Stimulated activated CD4-positive, alpha-beta T cell treated with anti-CD3 and anti-CD28 coated beads, Interleukin-1b, Interleukin-23, amount 100 ng/mL, for 1 hour (primary cell): ENCODE measurements around the gene RRBP1.

Experiments used
- DNase-seq, 2 donors: peaks; one replicate each; pipeline ENCODE4 v3.0.0-alpha.2; 2020; ENCODE audit warnings: low read depth in 2 of 2

RRBP1 gene

GRCh38 chr20:17683218-17684076, 1.4 kb upstream of the RRBP1 start:
- no peak for DNase-seq

- no peak for DNase-seq
Measured at GRCh38 chr20:17682889-17683198, 802 bp upstream of the RRBP1 start.

- DNase-seq: no peak
Measured at GRCh38 chr20:17681726-17682102, 328 bp downstream of the RRBP1 start.

DNA sequence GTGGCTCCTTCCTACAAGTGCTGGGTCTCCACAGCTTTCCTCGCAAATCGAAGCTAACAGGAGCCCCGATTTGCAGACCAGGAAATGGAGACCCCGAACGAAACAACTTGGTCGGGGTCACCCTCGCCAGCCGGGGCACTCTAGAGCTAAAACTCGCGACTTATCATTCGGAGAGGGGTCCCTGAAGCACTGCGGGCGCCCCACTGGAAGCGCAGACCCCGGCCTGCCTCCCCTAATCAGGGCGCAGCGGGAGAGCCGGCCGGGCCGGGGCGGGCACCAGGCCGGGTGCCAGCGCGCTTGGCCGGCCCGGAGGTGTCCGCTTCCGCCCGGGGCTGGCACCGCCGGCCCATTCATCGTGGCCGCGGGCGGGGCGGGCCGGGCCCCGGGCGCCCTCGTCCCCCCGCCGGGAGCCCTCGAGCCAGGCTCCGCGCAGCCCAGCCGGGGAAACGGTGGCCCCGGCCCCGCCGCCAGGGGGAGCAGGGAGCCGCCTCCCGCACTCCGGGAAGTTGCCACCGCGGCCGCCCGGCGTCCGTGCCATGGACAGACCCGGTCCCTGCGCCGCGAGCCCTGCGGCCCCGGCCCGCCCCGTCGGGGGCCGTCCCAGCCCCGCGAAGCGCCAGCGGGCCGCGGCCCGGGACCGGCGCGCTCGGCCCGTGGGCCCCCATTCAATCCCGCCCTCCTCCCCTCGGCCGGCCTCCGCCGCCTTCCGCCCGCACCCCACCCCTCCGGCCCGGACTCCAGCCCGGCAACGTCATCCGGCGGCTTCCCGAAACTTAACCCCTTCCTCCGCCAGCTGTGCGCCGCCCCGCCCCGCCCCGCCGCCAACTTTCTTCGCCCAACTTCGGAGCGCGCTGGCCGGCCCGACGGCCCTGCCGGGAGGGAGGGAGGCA, 961 bp downstream of the RRBP1 start:
- peak; percentile 34 to 77 for DNase-seq

GRCh38 chr20:17679941-17680835, 1.9 kb downstream of the RRBP1 start:
- no peak for DNase-seq

- no peak for DNase-seq
Measured at GRCh38 chr20:17678886-17679285, 3.2 kb downstream of the RRBP1 start.

DNA sequence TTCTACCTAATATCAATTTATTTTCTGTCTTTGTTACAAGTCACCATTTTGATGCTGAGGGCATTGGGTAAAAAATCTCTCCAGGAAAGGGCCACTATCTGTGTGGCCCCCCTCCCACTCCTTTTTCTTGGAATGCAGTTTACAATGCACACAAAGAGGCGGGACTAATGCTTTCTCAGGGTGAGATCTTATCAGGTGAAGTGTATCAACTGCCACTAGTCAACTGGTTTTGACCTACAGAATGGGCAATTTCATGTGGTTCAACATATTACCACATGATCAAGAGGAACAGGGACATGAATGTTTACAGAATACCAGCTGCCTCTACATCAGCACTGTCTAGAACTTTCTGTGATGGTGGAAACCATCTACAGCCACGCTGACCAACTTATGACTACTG, 3.7 kb downstream of the RRBP1 start:
- DNase-seq: no peak

DNA sequence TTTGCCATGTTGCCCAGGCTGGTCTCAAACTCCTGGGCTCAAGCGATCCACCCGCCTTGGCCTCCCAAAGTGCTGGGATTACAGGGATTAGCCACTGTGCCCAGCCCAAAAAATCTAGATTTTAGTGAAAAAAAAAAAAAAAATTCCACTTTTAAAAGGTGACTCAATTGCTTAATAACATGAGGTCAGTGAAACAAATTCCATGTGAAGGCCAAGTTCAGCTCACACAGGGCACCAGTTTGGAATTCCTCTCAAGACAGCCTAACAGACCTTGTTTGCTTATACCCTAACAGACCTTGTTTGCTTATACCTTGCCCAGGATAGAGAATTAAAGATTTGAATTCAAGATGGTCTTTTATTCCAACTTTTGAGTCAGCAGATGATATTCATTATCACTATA, 5.1 kb downstream of the RRBP1 start:
- DNase-seq: no peak

DNA sequence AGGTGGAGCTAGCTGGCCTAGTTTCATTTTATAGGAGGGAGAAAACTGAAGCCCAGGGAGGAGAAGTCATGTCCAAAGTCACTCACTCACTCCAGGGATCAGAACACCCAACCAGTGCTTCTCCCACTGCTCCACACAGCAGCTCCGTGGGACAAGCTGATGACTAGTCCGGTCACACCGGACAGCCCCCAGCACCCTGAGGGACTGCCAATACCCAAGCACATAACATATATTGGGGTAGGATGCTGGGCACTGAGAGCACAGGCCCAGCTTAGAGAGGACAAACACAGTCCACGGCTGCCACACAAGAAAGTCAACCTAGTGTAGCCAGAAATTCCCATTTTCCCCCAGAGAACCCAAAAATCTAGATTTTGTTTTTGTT, 5.7 kb downstream of the RRBP1 start:
- DNase-seq: no peak

DNA sequence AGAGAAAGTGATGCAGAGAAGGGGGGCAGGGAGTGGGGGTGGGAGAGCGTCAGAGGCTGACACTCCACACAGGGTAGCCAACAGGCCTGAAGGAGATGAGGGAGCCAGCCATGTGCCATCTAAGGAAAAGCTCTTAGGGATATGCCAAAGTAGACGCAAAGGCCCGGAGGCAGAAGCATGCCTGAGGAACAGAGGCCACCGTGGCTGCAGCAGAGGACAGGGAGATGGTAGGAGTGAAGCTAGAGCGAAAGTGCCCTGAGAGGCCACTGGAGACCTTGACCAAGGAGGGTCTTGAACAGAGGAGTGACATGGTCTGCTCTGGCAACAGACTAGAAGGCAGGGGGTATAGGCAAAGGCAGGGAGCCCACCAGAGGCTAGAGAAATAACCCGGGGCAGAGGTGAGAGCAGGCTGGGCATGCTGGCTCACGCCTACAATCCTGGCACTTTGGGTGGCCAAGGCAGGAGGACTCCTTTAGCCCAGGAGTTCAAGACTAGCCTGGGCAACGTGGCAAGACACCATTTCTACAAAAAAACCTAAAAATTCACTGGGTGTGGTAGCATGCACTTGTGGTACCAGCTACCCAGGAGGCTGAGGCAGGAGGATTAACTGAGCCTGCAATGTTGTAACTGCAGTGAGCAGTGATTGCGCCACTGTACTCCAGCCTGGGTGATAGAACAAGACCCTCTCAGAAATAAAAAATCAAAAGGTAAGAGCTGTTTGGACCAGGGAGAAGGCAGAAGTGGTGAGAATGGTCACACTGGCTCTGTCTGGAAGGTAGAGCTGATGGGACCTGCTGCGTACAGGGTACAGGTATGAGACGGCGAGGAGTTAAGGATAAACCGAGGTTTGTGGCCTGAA, 6.3 kb downstream of the RRBP1 start:
- no peak for DNase-seq

- DNase-seq: no peak
Measured at GRCh38 chr20:17674722-17675518, 7.1 kb downstream of the RRBP1 start.

- DNase-seq: no peak
Measured at GRCh38 chr20:17673084-17673483, 9.0 kb downstream of the RRBP1 start.

DNA sequence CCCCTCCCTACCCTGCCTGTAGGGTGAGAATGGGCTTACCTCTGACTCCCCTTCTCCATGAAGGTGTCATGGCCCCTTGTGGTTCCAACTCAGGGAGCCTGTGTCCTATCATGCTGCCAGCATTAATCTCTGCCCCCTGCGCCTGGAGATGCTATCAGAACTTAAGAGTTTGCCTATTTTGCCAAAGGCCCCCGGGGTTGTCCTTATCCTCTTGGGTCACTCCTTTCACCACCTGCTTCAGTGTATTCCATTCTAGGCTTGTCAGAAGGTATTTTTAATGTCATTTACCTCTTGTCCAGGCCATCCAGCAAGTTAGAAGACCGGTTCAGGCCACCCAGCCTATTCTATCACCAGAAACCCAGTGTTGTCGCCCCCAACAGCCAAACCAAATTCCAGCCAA, 10.5 kb downstream of the RRBP1 start:
- no peak for DNase-seq

DNA sequence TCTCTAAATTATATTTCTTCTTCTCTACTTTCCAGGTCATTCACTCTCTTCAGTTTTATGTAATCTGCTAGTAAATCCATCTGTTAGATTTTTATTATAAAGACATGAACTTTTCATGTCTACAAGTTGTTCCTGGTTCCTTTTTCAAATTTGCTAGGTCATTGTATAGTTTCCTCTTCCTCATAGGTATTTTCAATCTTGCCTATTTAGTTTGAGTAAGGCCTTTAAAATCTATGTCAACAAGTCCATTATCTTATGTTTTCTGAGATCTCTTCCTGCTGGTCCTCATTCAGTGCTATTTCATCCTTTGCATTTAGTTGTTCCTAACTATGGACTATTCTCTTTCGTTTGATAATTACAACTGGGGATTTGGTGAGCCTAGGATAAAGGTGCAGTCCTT, 11.0 kb downstream of the RRBP1 start:
- DNase-seq: no peak

DNA sequence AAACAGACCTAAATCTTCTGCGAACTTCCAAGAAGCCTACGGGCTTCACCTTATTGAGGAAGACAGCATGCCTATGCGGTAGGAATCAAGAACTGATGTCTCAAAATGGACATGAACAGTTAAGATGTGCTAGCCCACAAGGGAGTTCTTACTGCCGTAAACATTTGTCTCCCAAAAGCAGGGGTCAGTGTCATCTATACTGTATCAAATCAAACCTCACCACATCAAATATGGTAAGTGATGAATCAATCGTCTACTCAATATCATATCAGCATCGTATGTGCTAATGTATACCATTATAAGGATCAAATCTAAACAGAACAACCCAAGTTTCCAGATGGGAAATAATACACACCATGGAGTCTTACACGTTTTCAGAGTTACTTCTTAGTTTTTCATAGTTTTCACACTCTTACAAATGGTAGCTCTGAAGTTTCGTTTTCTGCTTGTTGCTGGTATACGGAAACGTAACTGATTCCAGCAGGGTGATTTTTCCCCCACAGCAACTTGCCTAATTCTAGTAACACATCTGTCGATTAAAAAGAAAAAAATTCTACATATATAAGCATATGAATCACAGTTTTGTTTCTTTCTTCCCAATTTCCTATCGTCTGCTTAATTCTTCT, 12.6 kb downstream of the RRBP1 start:
- no peak for DNase-seq

DNA sequence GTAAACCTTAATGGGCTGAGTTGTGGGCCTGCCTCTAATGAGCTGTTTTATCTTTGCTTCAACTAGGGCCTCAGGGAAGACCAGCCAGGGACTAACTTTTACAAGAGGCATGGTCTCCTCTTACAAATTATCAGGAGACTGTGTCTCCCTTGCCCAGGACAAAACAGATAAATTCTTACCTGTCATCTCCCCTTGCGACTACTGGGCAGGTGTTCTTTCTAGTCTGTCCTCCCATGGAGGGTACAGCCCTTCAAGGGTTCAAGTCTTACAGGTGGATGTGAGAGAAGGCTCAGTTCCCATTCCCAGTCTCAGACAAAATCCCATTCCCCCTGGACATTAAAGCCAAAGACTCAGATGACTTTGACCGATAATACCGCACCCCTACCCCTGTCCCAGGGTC, 13.6 kb downstream of the RRBP1 start:
- DNase-seq: no peak

DNA sequence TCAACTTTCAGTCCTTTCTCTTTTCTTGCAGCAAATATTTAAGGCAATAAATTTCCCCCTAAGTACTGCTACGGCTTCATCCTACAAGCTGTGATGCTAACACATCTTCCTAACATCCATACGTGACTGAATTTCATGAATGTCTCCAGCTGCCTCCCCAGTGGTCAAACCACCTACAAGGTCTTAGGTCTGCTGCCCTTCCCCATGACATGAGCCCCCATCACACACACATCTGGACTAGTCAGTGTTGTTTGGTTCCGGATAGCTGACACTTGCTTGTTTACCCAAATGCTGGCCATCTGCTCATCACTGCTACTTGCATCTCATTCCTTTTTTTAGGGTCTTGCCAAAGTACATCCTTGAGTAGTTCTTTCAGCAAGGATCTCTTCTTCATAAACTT, 14.6 kb downstream of the RRBP1 start:
- no peak for DNase-seq

- DNase-seq: no peak
Measured at GRCh38 chr20:17666481-17666880, 15.6 kb downstream of the RRBP1 start.

GRCh38 chr20:17665756-17666155, 16.3 kb downstream of the RRBP1 start:
- DNase-seq: no peak
